MCF 10A (cell line): ENCODE measurements around the gene HEMK1. TPM values are rescaled to one million over a fixed set of nuclear protein-coding genes. Genes with fewer than 3 reads are reported as not detected.

Experiments
- BruUV-seq: library from RNA; stranded (reverse); fragments of 400-500 nt; replicated peaks from 2 replicates; lab custom pipeline; 2021; lab: Mats Ljungman, UMichigan
- CTCF ChIA-PET: fragments of 300-600 bp; sonication (Branson Sonifier 250); formaldehyde crosslinking; extraction: SDS; loops from one replicate; lab custom pipeline; 2021; ENCODE audit warnings: antibody characterized with exemption, inconsistent platforms; lab: Yijun Ruan, JAX
- POLR2A ChIA-PET: fragments of 300-600, 350-650 bp; sonication (Branson Sonifier 250); formaldehyde crosslinking; extraction: SDS; loops from one replicate; lab custom pipeline; 2020; ENCODE audit warnings: antibody characterized with exemption, inconsistent platforms; lab: Yijun Ruan, JAX
- DNase-seq: peaks from one replicate; pipeline ENCODE4 v3.0.0-alpha.2; 2018; ENCODE audit not compliant: unreplicated experiment
- H3K27ac Mint-ChIP-seq: one replicate; pipeline ENCODE4 v1.8.0; 2022; ENCODE audit warnings: mild to moderate bottlenecking, low read depth, mixed read lengths; ENCODE audit not compliant: unreplicated experiment
- H3K27me3 Mint-ChIP-seq: one replicate; pipeline ENCODE4 v1.8.0; 2022; ENCODE audit warnings: mixed read lengths; ENCODE audit not compliant: insufficient read depth, unreplicated experiment
- H3K36me3 Mint-ChIP-seq: one replicate; pipeline ENCODE4 v1.8.0; 2022; ENCODE audit warnings: mild to moderate bottlenecking, moderate library complexity, mixed read lengths; ENCODE audit not compliant: insufficient read depth, unreplicated experiment
- H3K4me1 Mint-ChIP-seq: one replicate; pipeline ENCODE4 v1.8.0; 2022; ENCODE audit warnings: mixed read lengths; ENCODE audit not compliant: insufficient read depth, unreplicated experiment
- H3K4me3 Mint-ChIP-seq: one replicate; pipeline ENCODE4 v1.8.0; 2022; ENCODE audit warnings: mild to moderate bottlenecking, moderate library complexity, mixed read lengths; ENCODE audit not compliant: unreplicated experiment
- H3K9me3 Mint-ChIP-seq: one replicate; pipeline ENCODE4 v1.8.0; 2022; ENCODE audit warnings: mixed read lengths; ENCODE audit not compliant: unreplicated experiment
- CTCF ChIP-seq: fragments of 200-600 bp; IDR thresholded peaks from one replicate; pipeline ENCODE4 v1.8.0; 2022; ENCODE audit warnings: antibody characterized with exemption, mild to moderate bottlenecking; ENCODE audit not compliant: unreplicated experiment
- intact Hi-C: fragments of 100-400 bp; cut with micrococcal nuclease; formaldehyde crosslinking; loops from 2 replicates; pipeline ENCODE4 v1.14.1; 2022
- total RNA-seq: library from RNA; stranded (reverse); gene quantifications from 2 replicates; pipeline ENCODE4 v1.2.3, GENCODE V29; 2022

HEMK1 gene
- total RNA-seq, 1 experiment from 2014 or later = 19.9 TPM

DNA sequence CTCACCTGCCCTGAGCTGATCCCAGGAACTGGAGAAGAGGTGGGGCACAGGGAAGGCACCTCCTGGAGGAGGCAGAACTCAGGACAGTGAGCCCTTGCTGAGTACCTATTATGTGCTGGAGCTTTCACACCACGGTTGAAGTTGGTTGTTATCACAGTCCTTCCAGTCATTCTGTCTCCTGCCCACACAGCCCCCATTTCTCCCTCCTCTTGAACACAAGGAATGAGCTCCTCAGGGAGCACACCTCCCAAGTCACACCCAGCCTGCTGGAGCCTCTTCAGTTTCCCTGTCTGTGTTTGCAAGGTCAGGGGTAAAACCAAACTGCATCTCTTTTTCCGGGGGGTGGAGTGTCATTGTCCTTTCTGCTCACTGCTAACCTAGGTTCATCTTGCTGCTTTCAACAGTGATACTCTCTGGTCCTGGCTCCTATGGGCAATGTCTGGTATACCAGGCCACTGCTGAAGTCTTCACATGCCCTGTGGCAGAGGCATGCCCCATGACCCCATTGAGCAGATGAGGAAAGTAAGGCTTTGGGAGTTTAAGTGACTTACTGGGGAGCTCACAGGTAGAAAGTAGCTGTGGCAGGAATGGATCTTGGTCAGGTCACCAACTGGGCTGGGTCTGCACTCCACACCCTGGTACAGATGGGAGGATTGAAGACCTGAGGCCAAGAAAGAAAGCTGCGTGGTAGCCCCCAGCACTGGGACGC lies 31.7 kb upstream of the HEMK1 start:
- POLR2A ChIA-PET = no interaction called here
- no TSS peak for BruUV-seq
- TF ChIP-seq CTCF = no peak
- no peaks in the 10 kb centered on the region for H3K9me3 Mint-ChIP-seq
- peaks cover 63% of the 10 kb centered on the region for H3K27me3 Mint-ChIP-seq
- intact Hi-C loops = no loop called here
- no peak overlapping the region for H3K4me3 Mint-ChIP-seq
- H3K36me3 Mint-ChIP-seq = no peaks in the 10 kb centered on the region
- CTCF ChIA-PET = interaction anchor here (0.7 to 3.0 kb wide), 8 partner anchors 12 to 563 kb away, joined by 3 to 13 read pairs (median 4); no protein-coding TSS in a partner anchor
- DNase-seq = no peak
- peaks cover under 1% of the 10 kb centered on the region for H3K4me1 Mint-ChIP-seq
- H3K27ac Mint-ChIP-seq = no peak overlapping the region

DNA sequence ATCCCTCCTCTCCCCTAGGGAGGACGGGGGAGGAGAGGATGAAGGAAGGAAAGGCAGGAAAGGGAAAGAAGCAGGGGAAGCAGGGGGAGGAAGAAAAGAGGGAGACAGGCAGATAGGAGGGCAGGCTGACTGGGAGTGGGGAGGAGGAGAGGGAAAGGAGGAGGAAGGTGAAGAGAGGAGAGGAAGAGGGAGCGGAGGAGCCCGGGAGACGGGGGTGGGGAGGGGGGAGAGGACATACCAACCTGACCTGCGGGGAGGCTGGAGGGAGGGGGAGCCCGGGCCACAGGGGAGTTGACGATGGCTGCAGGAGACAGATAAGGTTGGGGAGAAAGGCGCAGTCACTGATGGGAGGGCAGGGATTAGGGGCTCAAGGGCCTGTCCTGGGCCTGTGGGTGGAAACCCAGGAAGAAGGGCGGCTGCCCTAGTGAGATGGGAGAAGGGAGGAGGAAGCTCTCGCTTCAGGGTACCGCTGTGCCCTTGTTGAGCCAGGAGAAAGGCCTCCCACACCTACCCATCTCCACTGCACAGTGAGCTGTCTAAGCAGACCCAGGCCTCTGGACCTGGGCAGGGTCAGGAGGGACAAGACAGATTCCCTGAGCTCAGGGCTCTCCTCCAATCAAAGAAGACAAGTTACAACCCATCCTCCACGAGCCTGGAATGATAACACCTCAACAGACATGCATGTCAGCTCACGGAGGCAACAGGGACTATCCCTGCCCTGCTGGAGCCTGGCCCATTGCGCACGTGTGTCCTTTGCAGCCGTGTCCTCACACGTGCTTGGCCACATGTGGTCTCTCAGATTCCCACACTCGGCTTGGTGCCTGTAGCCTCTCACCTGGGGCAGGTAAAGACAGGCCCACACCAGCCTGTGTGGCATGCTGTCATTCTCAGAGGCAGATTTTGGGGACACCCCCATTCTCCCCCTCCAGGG lies 29.7 kb upstream of the HEMK1 start:
- no peaks in the 10 kb centered on the region for H3K9me3 Mint-ChIP-seq
- no peak for TF ChIP-seq CTCF
- H3K4me3 Mint-ChIP-seq = no peak overlapping the region
- ChIA-PET CTCF (interaction anchor here (0.6 to 5.7 kb wide), 13 partner anchors 12 to 281 kb away, joined by 3 to 53 read pairs (median 3); no protein-coding TSS in a partner anchor), POLR2A (interaction anchor here (0.6 kb wide), 1 partner anchor 159 kb away, joined by 5 read pairs; no protein-coding TSS in a partner anchor)
- H3K27ac Mint-ChIP-seq = no peak overlapping the region
- BruUV-seq = no TSS peak
- no peaks in the 10 kb centered on the region for H3K36me3 Mint-ChIP-seq
- no peak for DNase-seq
- peaks cover 46% of the 10 kb centered on the region for H3K27me3 Mint-ChIP-seq
- intact Hi-C loops = no loop called here
- H3K4me1 Mint-ChIP-seq = no peaks in the 10 kb centered on the region

- H3K27me3 Mint-ChIP-seq = peaks cover 18% of the 10 kb centered on the region
- CTCF ChIA-PET = interaction anchor here (0.5 to 5.7 kb wide), 45 partner anchors 9 to 924 kb away, joined by 3 to 53 read pairs (median 5); partner anchors contain the start of genes CYB561D2, MAPKAPK3, NPRL2 and ZMYND10
- no peaks in the 10 kb centered on the region for H3K4me1 Mint-ChIP-seq
- intact Hi-C loops = loop anchor here (1.0 to 2.0 kb wide), 4 partner anchors 24 to 195 kb away; no protein-coding TSS in a partner anchor
- TF ChIP-seq CTCF = peak; percentile 73
- DNase-seq = peak; percentile 69
- no peak overlapping the region for H3K4me3 Mint-ChIP-seq
- no peak overlapping the region for H3K27ac Mint-ChIP-seq
- no TSS peak for BruUV-seq
- no peaks in the 10 kb centered on the region for H3K9me3 Mint-ChIP-seq
- no peaks in the 10 kb centered on the region for H3K36me3 Mint-ChIP-seq
- POLR2A ChIA-PET = interaction anchor here (0.6 to 1.0 kb wide), 3 partner anchors 27 to 239 kb away, joined by 3 to 5 read pairs (median 3); partner anchors contain the start of genes CYB561D2, HEMK1, HYAL1 and NPRL2
Observed at GRCh38 chr3:50542177-50543034, 26.9 kb upstream of the HEMK1 start.
